Testis (tissue), 2 donors: ENCODE data around the gene GATAD2A.

Experiments used
- POLR2A ChIP-seq: fragments of 450-650 bp; IDR thresholded peaks from one replicate; pipeline ENCODE4 v1.6.1; 2017; ENCODE audit warnings: antibody characterized with exemption, mild to moderate bottlenecking, moderate library complexity
- TF ChIP-seq, protein P1 (sequence below), 3 experiments: fragments of 450-650 bp in 2 of 3; fragments of 200-600 bp in 1 of 3; sonication (generic) in 1 of 3; IDR thresholded peaks; one replicate each; pipeline ENCODE4 v1.5.1; 2016 to 2019; ENCODE audit warnings: antibody characterized with exemption in 3 of 3, mild to moderate bottlenecking in 2 of 3, moderate library complexity in 1 of 3

DNA sequence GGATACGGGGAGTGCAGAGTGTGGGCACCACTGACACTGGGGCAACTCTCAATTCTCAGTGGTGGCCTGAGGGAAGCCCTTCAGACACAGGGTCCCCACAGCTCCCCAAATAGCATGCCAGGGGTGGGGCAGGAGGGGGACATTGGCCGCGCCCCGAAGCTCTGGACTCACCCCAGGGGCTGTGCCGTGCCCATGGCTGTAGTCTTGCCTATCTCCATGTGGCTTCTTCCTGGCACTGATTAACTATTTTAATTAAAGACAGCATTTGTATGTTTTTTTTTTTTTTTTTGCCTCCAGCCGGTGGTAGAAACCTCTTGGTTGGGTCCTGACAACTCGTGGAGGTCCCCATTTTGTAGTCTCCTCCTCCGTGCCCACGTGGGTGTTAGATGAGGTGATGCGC is 23.3 kb downstream of the GATAD2A start:
- TF ChIP-seq POLR2A: no peak
- TF ChIP-seq, protein P1, sequence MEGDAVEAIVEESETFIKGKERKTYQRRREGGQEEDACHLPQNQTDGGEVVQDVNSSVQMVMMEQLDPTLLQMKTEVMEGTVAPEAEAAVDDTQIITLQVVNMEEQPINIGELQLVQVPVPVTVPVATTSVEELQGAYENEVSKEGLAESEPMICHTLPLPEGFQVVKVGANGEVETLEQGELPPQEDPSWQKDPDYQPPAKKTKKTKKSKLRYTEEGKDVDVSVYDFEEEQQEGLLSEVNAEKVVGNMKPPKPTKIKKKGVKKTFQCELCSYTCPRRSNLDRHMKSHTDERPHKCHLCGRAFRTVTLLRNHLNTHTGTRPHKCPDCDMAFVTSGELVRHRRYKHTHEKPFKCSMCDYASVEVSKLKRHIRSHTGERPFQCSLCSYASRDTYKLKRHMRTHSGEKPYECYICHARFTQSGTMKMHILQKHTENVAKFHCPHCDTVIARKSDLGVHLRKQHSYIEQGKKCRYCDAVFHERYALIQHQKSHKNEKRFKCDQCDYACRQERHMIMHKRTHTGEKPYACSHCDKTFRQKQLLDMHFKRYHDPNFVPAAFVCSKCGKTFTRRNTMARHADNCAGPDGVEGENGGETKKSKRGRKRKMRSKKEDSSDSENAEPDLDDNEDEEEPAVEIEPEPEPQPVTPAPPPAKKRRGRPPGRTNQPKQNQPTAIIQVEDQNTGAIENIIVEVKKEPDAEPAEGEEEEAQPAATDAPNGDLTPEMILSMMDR (IDR thresholded peaks at IDR 0.05): no peak
